ENCODE results near the gene INSYN1. TPM values are rescaled to one million over a fixed set of nuclear protein-coding genes. Genes with fewer than 3 reads are reported as not detected.

INSYN1 gene
- total and polyA plus RNA-seq, 8 donors, result 0.14 to 39.7 (median 7.5) TPM

- Histone ChIP-seq H3K27me3 (peaks cover 2 to 71% (median 11%) of the 10 kb centered on the region in 3 donors), H3K36me3 (no peaks in the 10 kb centered on the region), H3K4me3 (no peak overlapping the region), H3K27ac (no peak overlapping the region), H3K4me1 (peaks cover 1 to 18% (median 5%) of the 10 kb centered on the region in 4 donors), H3K9me3 (no peaks in the 10 kb centered on the region)
- TF ChIP-seq POLR2AphosphoS5 (IDR thresholded peaks at IDR 0.05) (no peak), EP300 (IDR thresholded peaks at IDR 0.05) (no peak), POLR2A (IDR thresholded peaks at IDR 0.05) (no peak), CTCF (IDR thresholded peaks at IDR 0.05) (no peak)
- intact Hi-C loops (cut with DNase I; ENCODE audit: low total_unique reads), result no loop called here
- DNase-seq, result no peak
These were observed 4.4 kb upstream of the INSYN1 start for GRCh38 chr15:73757571-73757970.

- H3K4me1 ChIP-seq, result peaks cover 7 to 24% (median 10%) of the 10 kb centered on the region in 4 donors
- DNase-seq, result no peak
- WGBS, 5 donors, result 51 to 62% (median 61%) methylated on average over 3 of the region's 3 CpGs
- intact Hi-C loops (cut with DNase I; ENCODE audit: low total_unique reads), result no loop called here
- TF ChIP-seq POLR2A (IDR thresholded peaks at IDR 0.05) (no peak), EP300 (IDR thresholded peaks at IDR 0.05) (no peak), CTCF (IDR thresholded peaks at IDR 0.05) (no peak), POLR2AphosphoS5 (IDR thresholded peaks at IDR 0.05) (no peak)
- no peak overlapping the region for H3K4me3 ChIP-seq
- H3K27me3 ChIP-seq, result peaks cover 4 to 71% (median 17%) of the 10 kb centered on the region in 3 donors
- no peaks in the 10 kb centered on the region for H3K36me3 ChIP-seq
- no peak overlapping the region for H3K27ac ChIP-seq
- no peaks in the 10 kb centered on the region for H3K9me3 ChIP-seq
These were observed 3.9 kb upstream of the INSYN1 start for GRCh38 chr15:73756947-73757513.

GRCh38 chr15:73756390-73756789 is 3.2 kb upstream of the INSYN1 start:
- WGBS, 5 donors, result 59 to 85% (median 79%) methylated on average over 2 of the region's 2 CpGs

GRCh38 chr15:73755946-73756345 is 2.8 kb upstream of the INSYN1 start:
- H3K27me3 ChIP-seq, result peaks cover 4 to 74% (median 28%) of the 10 kb centered on the region in 3 donors
- no peaks in the 10 kb centered on the region for H3K36me3 ChIP-seq
- no peak for TF ChIP-seq POLR2A (IDR thresholded peaks at IDR 0.05)
- no peak for TF ChIP-seq EP300 (IDR thresholded peaks at IDR 0.05)
- no peak for TF ChIP-seq CTCF (IDR thresholded peaks at IDR 0.05)
- TF ChIP-seq POLR2AphosphoS5 (IDR thresholded peaks at IDR 0.05), result no peak
- no peak overlapping the region for H3K4me3 ChIP-seq
- H3K27ac ChIP-seq, result no peak overlapping the region
- no peak for DNase-seq
- intact Hi-C loops (cut with DNase I; ENCODE audit: low total_unique reads), result no loop called here
- no peaks in the 10 kb centered on the region for H3K9me3 ChIP-seq
- 75 to 91% (median 79%) methylated on average over 3 of the region's 3 CpGs for WGBS, 5 donors
- H3K4me1 ChIP-seq, result peaks cover 10 to 35% (median 18%) of the 10 kb centered on the region in 4 donors

More at GRCh38 chr15:73756390-73756789, 3.2 kb upstream of the INSYN1 start:
- Histone ChIP-seq H3K4me1 (peaks cover 10 to 30% (median 16%) of the 10 kb centered on the region in 4 donors), H3K27ac (no peak overlapping the region), H3K36me3 (no peaks in the 10 kb centered on the region), H3K9me3 (no peaks in the 10 kb centered on the region), H3K4me3 (no peak overlapping the region), H3K27me3 (peaks cover 4 to 74% (median 23%) of the 10 kb centered on the region in 3 donors)
- TF ChIP-seq CTCF (IDR thresholded peaks at IDR 0.05) (no peak), POLR2A (IDR thresholded peaks at IDR 0.05) (no peak), POLR2AphosphoS5 (IDR thresholded peaks at IDR 0.05) (no peak), EP300 (IDR thresholded peaks at IDR 0.05) (no peak)
- intact Hi-C loops (cut with DNase I; ENCODE audit: low total_unique reads), result no loop called here
- no peak for DNase-seq

Measured in stomach (tissue), 9 donors.